Muscle of leg (tissue), 11 donors: ENCODE measurements around the gene SPATA24. TPM values are rescaled to one million over a fixed set of nuclear protein-coding genes. Genes with fewer than 3 reads are reported as not detected.
"Not testable (repeated sequence)": the region's sequence is repeated elsewhere in the genome, so short reads cannot be mapped to it uniquely, and the experiment has no call there.

Source experiments
- DNase-seq: peaks from one replicate; pipeline ENCODE4 v3.0.0; 2013
- H3K27ac ChIP-seq: one replicate; pipeline ENCODE4 v1.5.1; 2013; ENCODE audit warnings: mild to moderate bottlenecking, low read length, control low read depth
- H3K27me3 ChIP-seq: one replicate; pipeline ENCODE4 v1.6.1; 2013; ENCODE audit warnings: low read length; ENCODE audit not compliant: control insufficient read depth, insufficient read depth
- H3K36me3 ChIP-seq: one replicate; pipeline ENCODE4 v1.6.1; 2013; ENCODE audit warnings: low read length; ENCODE audit not compliant: control insufficient read depth, insufficient read depth
- H3K4me1 ChIP-seq: one replicate; pipeline ENCODE4 v1.6.1; 2013; ENCODE audit warnings: low read length; ENCODE audit not compliant: control insufficient read depth, insufficient read depth
- H3K4me3 ChIP-seq: one replicate; pipeline ENCODE4 v1.5.1; 2013; ENCODE audit warnings: low read length, control low read depth
- H3K9me3 ChIP-seq: replicated peaks from 2 replicates; pipeline ENCODE4 v1.6.1; 2013; ENCODE audit warnings: low read depth, low read length; ENCODE audit not compliant: control insufficient read depth
- WGBS: methylation state at CpG from one replicate; pipeline ENCODE4 v1.1.5; 2013; ENCODE audit warnings: missing lambda C conversion rate; ENCODE audit not compliant: insufficient coverage; 5-methylcytosine and 5-hydroxymethylcytosine counted together
- polyA plus RNA-seq, 8 donors: library from polyadenylated mRNA; unstranded; fragments of 120-200 nt; gene quantifications; one replicate each; pipeline versions ENCODE4 v1.2.1 to v1.2.3, GENCODE V29; 2013; ENCODE audit warnings: inconsistent platforms in 1 of 8, low replicate concordance in 1 of 8; ENCODE audit not compliant: insufficient read length in 8 of 8, insufficient read depth in 1 of 8
- total RNA-seq: library from RNA; stranded (reverse); fragments of 120-200 nt; gene quantifications from one replicate; pipeline ENCODE4 v1.2.4, GENCODE V29; 2013

Gene SPATA24
- total and polyA plus RNA-seq, 9 donors: 6.9 to 14.5 (median 10.1) TPM

- H3K27me3 ChIP-seq: peaks cover 39% of the 10 kb centered on the region
- H3K27ac ChIP-seq: peak overlapping the region; percentile 1
- H3K4me3 ChIP-seq: peak overlapping the region; percentile 66
- no peak for DNase-seq
- H3K36me3 ChIP-seq: peaks cover 15% of the 10 kb centered on the region
- H3K9me3 ChIP-seq: no peaks in the 10 kb centered on the region
- peaks cover 62% of the 10 kb centered on the region for H3K4me1 ChIP-seq
- 34% methylated on average over 27 of the region's 33 CpGs for WGBS
Observed at GRCh38 chr5:139391570-139392323, 12.1 kb downstream of the SPATA24 start.

- H3K4me3 ChIP-seq: peak overlapping the region; percentile 66
- H3K27ac ChIP-seq: no peak overlapping the region
- peaks cover 15% of the 10 kb centered on the region for H3K36me3 ChIP-seq
- WGBS: 78% methylated on average over 8 of the region's 10 CpGs
- DNase-seq: no peak
- peaks cover 36% of the 10 kb centered on the region for H3K27me3 ChIP-seq
- no peaks in the 10 kb centered on the region for H3K9me3 ChIP-seq
- H3K4me1 ChIP-seq: peaks cover 53% of the 10 kb centered on the region
Observed at GRCh38 chr5:139390639-139391569, 13.0 kb downstream of the SPATA24 start.

- no peaks in the 10 kb centered on the region for H3K9me3 ChIP-seq
- 90% methylated on average over 7 of the region's 11 CpGs for WGBS
- peaks cover 15% of the 10 kb centered on the region for H3K36me3 ChIP-seq
- peaks cover 44% of the 10 kb centered on the region for H3K4me1 ChIP-seq
- DNase-seq: no peak
- no peak within 1 kb of the TSS for H3K27ac ChIP-seq
- no peak within 1 kb of the TSS for H3K4me3 ChIP-seq
- H3K27me3 ChIP-seq: peaks cover 30% of the 10 kb centered on the region
Observed at GRCh38 chr5:139389701-139390638, 13.9 kb downstream of the SPATA24 start, which contains the start of gene MZB1. Gene MZB1 (minus strand): TSS chr5:139389913. CDS start chr5:139389856, 57 bp downstream.

GRCh38 chr5:139388198-139388821 is 15.6 kb downstream of the SPATA24 start:
- peaks cover 14% of the 10 kb centered on the region for H3K36me3 ChIP-seq
- H3K27ac ChIP-seq: no peak overlapping the region
- peaks cover 37% of the 10 kb centered on the region for H3K4me1 ChIP-seq
- DNase-seq: no peak
- no peaks in the 10 kb centered on the region for H3K9me3 ChIP-seq
- 14% methylated on average over 5 of the region's 8 CpGs for WGBS
- peaks cover 14% of the 10 kb centered on the region for H3K27me3 ChIP-seq
- H3K4me3 ChIP-seq: no peak overlapping the region

- Histone ChIP-seq H3K36me3 (peaks cover 11% of the 10 kb centered on the region), H3K27me3 (peaks cover 8% of the 10 kb centered on the region), H3K27ac (no peak overlapping the region), H3K9me3 (no peaks in the 10 kb centered on the region), H3K4me3 (no peak overlapping the region), H3K4me1 (peaks cover 31% of the 10 kb centered on the region)
- DNase-seq: no peak
- WGBS: 86% methylated on average over 6 of the region's 10 CpGs
Observed at GRCh38 chr5:139387611-139388197, 16.2 kb downstream of the SPATA24 start.

- 88% methylated on average over 6 of the region's 10 CpGs for WGBS
- H3K27me3 ChIP-seq, H3K9me3 ChIP-seq, DNase-seq, H3K36me3 ChIP-seq, H3K27ac ChIP-seq, H3K4me3 ChIP-seq: not testable (repeated sequence)
- peaks cover 25% of the 10 kb centered on the region for H3K4me1 ChIP-seq
Observed at GRCh38 chr5:139386956-139387355, 16.9 kb downstream of the SPATA24 start.

- Histone ChIP-seq H3K9me3 (no peaks in the 10 kb centered on the region), H3K27ac (no peak overlapping the region), H3K4me1 (peaks cover 16% of the 10 kb centered on the region), H3K4me3 (no peak overlapping the region), H3K36me3 (peaks cover 5% of the 10 kb centered on the region), H3K27me3 (no peaks in the 10 kb centered on the region)
- WGBS: no CpG with 5 or more reads among the region's 5 CpGs
- DNase-seq: no peak
Observed at GRCh38 chr5:139386050-139386438, 17.8 kb downstream of the SPATA24 start.

- Histone ChIP-seq H3K4me3 (no peak overlapping the region), H3K36me3 (peaks cover 2% of the 10 kb centered on the region), H3K27me3 (no peaks in the 10 kb centered on the region), H3K27ac (no peak overlapping the region), H3K9me3 (no peaks in the 10 kb centered on the region), H3K4me1 (peaks cover 15% of the 10 kb centered on the region)
- 81% methylated on average over 4 of the region's 8 CpGs for whole genome bisulfite sequencing
- DNase-seq: no peak
Observed at GRCh38 chr5:139385061-139386049, 18.5 kb downstream of the SPATA24 start.
